ENCODE measurements around the gene RTN4IP1.

GRCh38 chr6:106556368-106556960, 72.8 kb downstream of the RTN4IP1 start:
- TF ChIP-seq CTCF (IDR thresholded peaks at IDR 0.05 in 2 of 3, conservative IDR thresholded peaks at IDR 0.05 in 1 of 3; ENCODE audit: control insufficient read depth in 2 of 3, extremely low read depth in 1 of 3, insufficient read depth in 1 of 3, low read depth in 3 of 3, low read length in 3 of 3) (peak; percentile 16 to 37 (median 23); a peak in 3 of 6 replicates), SMC3 (IDR thresholded peaks at IDR 0.05; ENCODE audit: borderline replicate concordance, low read length) (peak; percentile 54; the same call in 1 of the 2 replicates), CHD2 (IDR thresholded peaks at IDR 0.05; ENCODE audit: borderline replicate concordance, low read depth, low read length) (no peak), ZNF274 (IDR thresholded peaks at IDR 0.05; ENCODE audit: insufficient read depth, insufficient read length) (no peak), RCOR1 (conservative IDR thresholded peaks at IDR 0.05; ENCODE audit: low read depth, low read length) (no peak), RBBP5 (conservative IDR thresholded peaks at IDR 0.05) (no peak), CBX3 (IDR thresholded peaks at IDR 0.05; ENCODE audit: borderline replicate concordance, low read depth) (no peak), POLR2AphosphoS5 (IDR thresholded peaks at IDR 0.05; ENCODE audit: low read length) (no peak), TARDBP (IDR thresholded peaks at IDR 0.05; ENCODE audit: borderline replicate concordance) (no peak), TBL1XR1 (IDR thresholded peaks at IDR 0.05; ENCODE audit: low read depth, low read length) (no peak), DPF2 (IDR thresholded peaks at IDR 0.05) (no peak)
- TF ChIP-seq, protein P1, sequence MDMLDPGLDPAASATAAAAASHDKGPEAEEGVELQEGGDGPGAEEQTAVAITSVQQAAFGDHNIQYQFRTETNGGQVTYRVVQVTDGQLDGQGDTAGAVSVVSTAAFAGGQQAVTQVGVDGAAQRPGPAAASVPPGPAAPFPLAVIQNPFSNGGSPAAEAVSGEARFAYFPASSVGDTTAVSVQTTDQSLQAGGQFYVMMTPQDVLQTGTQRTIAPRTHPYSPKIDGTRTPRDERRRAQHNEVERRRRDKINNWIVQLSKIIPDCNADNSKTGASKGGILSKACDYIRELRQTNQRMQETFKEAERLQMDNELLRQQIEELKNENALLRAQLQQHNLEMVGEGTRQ (IDR thresholded peaks at IDR 0.05; ENCODE audit: borderline replicate concordance, low read depth, low read length), result no peak
- TF ChIP-seq, protein P2, sequence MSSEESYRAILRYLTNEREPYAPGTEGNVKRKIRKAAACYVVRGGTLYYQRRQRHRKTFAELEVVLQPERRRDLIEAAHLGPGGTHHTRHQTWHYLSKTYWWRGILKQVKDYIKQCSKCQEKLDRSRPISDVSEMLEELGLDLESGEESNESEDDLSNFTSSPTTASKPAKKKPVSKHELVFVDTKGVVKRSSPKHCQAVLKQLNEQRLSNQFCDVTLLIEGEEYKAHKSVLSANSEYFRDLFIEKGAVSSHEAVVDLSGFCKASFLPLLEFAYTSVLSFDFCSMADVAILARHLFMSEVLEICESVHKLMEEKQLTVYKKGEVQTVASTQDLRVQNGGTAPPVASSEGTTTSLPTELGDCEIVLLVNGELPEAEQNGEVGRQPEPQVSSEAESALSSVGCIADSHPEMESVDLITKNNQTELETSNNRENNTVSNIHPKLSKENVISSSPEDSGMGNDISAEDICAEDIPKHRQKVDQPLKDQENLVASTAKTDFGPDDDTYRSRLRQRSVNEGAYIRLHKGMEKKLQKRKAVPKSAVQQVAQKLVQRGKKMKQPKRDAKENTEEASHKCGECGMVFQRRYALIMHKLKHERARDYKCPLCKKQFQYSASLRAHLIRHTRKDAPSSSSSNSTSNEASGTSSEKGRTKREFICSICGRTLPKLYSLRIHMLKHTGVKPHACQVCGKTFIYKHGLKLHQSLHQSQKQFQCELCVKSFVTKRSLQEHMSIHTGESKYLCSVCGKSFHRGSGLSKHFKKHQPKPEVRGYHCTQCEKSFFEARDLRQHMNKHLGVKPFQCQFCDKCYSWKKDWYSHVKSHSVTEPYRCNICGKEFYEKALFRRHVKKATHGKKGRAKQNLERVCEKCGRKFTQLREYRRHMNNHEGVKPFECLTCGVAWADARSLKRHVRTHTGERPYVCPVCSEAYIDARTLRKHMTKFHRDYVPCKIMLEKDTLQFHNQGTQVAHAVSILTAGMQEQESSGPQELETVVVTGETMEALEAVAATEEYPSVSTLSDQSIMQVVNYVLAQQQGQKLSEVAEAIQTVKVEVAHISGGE (CRISPR knock-in tag; IDR thresholded peaks at IDR 0.05), result no peak
- TF ChIP-seq, protein P3, sequence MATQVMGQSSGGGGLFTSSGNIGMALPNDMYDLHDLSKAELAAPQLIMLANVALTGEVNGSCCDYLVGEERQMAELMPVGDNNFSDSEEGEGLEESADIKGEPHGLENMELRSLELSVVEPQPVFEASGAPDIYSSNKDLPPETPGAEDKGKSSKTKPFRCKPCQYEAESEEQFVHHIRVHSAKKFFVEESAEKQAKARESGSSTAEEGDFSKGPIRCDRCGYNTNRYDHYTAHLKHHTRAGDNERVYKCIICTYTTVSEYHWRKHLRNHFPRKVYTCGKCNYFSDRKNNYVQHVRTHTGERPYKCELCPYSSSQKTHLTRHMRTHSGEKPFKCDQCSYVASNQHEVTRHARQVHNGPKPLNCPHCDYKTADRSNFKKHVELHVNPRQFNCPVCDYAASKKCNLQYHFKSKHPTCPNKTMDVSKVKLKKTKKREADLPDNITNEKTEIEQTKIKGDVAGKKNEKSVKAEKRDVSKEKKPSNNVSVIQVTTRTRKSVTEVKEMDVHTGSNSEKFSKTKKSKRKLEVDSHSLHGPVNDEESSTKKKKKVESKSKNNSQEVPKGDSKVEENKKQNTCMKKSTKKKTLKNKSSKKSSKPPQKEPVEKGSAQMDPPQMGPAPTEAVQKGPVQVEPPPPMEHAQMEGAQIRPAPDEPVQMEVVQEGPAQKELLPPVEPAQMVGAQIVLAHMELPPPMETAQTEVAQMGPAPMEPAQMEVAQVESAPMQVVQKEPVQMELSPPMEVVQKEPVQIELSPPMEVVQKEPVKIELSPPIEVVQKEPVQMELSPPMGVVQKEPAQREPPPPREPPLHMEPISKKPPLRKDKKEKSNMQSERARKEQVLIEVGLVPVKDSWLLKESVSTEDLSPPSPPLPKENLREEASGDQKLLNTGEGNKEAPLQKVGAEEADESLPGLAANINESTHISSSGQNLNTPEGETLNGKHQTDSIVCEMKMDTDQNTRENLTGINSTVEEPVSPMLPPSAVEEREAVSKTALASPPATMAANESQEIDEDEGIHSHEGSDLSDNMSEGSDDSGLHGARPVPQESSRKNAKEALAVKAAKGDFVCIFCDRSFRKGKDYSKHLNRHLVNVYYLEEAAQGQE (IDR thresholded peaks at IDR 0.05; ENCODE audit: low read depth, low read length), result no peak

All from GM12878 (cell line).